ENCODE results near the gene KIAA0930. TPM values are rescaled to one million over a fixed set of nuclear protein-coding genes. Genes with fewer than 3 reads are reported as not detected.

KIAA0930 gene
- total RNA-seq (2022; extraction: Qiagen RNA extraction) = 67.7 to 79.7 TPM (median 73.3 TPM) in 5 replicates

GRCh38 chr22:45240810-45241631, at the start of gene KIAA0930:
TSS of gene KIAA0930 (minus strand) at chr22:45240894. CDS start at chr22:45240703, 191 bp downstream.

DNA sequence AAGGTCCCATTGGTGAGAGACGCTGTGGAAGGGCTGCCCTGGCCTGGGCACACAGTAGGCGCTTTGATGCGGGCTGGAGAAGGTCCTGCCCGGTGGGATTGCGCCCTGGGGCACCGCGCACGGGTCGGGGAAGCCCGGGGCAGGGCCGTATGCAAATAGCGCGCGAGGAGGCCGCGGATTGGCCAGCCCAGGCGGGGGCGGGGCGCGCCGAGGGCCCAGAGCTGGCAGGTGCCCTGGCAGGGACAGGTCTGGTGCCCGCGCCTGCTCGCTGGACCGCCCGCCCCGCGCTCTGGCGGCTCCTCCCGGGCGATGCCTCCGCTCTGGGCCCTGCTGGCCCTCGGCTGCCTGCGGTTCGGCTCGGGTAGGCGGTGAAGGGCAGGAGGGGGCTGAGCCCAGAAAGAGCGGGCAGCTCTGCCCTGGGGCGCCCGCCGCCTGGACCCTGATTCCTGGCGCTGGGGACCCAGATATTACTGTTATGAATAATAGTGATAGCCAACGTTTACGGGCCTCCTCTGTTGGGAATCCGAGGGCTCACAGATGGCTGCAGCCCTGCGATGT, 44.1 kb upstream of the KIAA0930 start, which contains the start of gene UPK3A:
Gene UPK3A (plus strand): TSS at position 245 of the 558 bp plus-strand sequence. CDS start 65 bp downstream, at position 310.

DNA sequence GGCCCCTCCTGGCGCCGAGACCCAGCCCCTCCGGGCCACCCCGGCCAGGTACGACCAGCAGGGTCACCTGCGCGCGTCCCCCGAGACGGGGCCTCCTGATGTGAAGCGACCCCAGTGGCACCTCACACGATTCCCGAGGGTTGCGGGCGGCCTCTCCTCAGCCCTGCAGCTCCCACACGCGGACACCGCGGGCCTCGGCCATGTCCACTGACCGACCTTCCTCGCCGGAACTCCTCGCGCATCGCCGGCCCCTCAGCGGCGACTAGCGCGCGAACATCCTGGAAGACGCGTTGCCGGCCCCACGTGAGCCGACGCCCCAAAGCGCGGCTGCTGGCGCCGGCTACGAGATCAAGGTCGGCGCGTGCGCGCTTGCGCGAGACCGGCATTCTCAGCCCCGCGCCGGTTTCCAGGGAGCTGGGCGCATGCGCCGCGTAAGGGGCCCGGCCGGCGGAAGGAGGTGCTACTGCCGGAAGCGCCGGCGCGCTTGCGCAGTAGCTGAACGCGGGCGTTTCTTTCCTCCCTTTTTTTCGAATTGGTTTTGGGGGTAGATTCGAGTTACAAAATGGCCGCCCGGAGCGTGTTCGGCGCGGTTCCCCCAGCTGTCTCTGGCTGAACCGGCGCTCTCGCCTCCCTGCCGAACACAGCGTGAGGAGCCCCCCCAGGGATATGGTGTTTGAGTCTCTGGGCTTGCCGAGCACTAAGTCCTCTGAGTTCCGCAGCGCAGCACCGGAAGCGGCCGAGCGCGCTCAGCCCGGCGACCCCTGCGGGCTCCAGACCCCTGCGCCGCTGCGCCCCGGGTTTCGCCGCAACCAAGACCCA, 77.0 kb downstream of the KIAA0930 start, which contains the start of gene NUP50:
Gene NUP50 (plus strand): TSS at position 475 of the 819 bp plus-strand sequence. CDS start 4,253 bp downstream, outside the sequence.

Other genes starting within 250 kb of the KIAA0930 start
- gene PHF21B, start 230.9 kb downstream of the KIAA0930 start, total RNA-seq (2022; extraction: Qiagen RNA extraction) = 0.66 to 1.2 TPM (median 0.93 TPM) in 5 replicates
- gene NUP50, start 77.0 kb downstream of the KIAA0930 start, total RNA-seq (2022; extraction: Qiagen RNA extraction) = 25.5 to 33.8 TPM (median 29.4 TPM) in 5 replicates
- not detected in 5 replicates for gene UPK3A, start 44.1 kb upstream of the KIAA0930 start, total RNA-seq (2022; extraction: Qiagen RNA extraction)
- gene FAM118A, start 69.0 kb upstream of the KIAA0930 start, total RNA-seq (2022; extraction: Qiagen RNA extraction) = 9.5 to 13.9 TPM (median 10.2 TPM) in 5 replicates
- 0.02 to 0.03 TPM in 2 of 5 replicates, not detected in the others for gene SMC1B, start 172.7 kb upstream of the KIAA0930 start, total RNA-seq (2022; extraction: Qiagen RNA extraction)
- gene RIBC2, start 172.8 kb upstream of the KIAA0930 start, total RNA-seq (2022; extraction: Qiagen RNA extraction) = 1.2 to 2.6 TPM (median 2.0 TPM) in 5 replicates

Data from A549 treated with Hydrocortisone at 1 μM for 4 hours (cell line).